Left colon (tissue), 2 donors: ENCODE data around the gene ZNF497. TPM values are rescaled to one million over a fixed set of nuclear protein-coding genes. Genes with fewer than 3 reads are reported as not detected.
"Not testable (repeated sequence)": the region's sequence is repeated elsewhere in the genome, so short reads cannot be mapped to it uniquely, and the experiment has no call there.

ENCODE experiments used
- ATAC-seq: fragments of 200-7000 bp; cut with Tn5 transposase; one replicate; pipeline ENCODE4 v1.9.1; 2020; ENCODE audit warnings: mild to moderate bottlenecking, moderate library complexity
- DNase-seq, 2 donors: peaks; one replicate each; pipeline ENCODE4 v3.0.0-alpha.2; 2020
- intact Hi-C, 2 donors: fragments of 100-400 bp; cut with DNase I in 1 of 2; cut with micrococcal nuclease in 1 of 2; formaldehyde crosslinking; loops; one replicate each; pipeline versions ENCODE4 v1.11.2 to v1.14.0; 2022; cut with DNase I, micrococcal nuclease
- total RNA-seq, 2 donors: library from RNA; stranded (reverse); fragmentation: NEBNext Ultra II Directional; extraction: Animal tissue kit (Norgen Biotek cat#: 25700); gene quantifications; one replicate each; pipeline ENCODE4 v1.2.1, GENCODE V29; 2021
- donor health status: DM: no; HTN: no; CAD: no.
- donor health status: DM: yes; HTN: yes; CAD: no.

The ZNF497 gene
- total RNA-seq, 2 donors from 2014 or later: 0.73 to 1.6 TPM

GRCh38 chr19:58330458-58330857 lies 32.1 kb downstream of the ZNF497 start:
- ATAC-seq (no peak), DNase-seq (no peak)
- intact Hi-C loops: no loop called here

GRCh38 chr19:58328999-58329398 lies 33.6 kb downstream of the ZNF497 start:
- DNase-seq (no peak), ATAC-seq (no peak)
- intact Hi-C loops: no loop called here

DNA sequence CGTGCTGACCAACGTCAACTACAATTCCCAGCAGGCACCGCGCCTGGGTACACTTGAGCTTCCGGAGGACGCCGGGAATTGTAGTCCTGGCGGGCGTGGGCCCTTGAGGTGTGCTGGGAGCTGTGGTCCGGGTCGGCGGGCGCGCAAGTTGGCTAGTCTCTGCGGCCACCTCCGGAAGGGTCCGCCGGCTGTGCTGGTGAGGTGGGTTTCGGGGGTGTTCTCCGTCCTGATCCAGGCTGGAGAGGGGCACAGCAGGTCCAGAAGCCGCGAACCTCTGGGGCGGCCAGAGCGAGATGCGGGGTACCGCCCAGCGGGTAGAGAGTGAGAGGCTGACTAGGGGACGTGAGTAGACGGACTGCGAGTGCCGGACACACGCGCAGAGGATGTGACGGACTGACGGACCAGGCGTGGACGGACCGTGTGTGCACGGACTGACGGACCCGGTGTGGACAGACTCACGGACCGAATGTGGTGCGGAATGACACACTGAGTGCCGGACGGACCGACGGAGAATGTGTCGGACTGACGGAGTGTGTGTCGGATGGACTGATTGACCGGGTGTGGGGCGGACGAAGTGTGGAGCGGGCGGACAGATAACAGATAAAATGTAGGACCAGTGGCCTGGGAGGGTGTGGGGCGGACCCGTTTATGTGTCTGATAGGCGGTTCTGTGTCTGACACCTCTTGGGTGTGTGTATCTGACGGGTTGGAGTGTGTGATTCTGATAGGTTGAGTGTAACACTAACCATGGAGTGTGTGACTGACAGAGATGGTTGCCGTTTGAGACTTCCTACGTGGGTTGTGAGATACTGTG lies 35.4 kb downstream of the ZNF497 start, which contains the start of gene ZSCAN22:
TSS of gene ZSCAN22 (plus strand) at position 81 of the 813 bp plus-strand sequence. CDS start 7,809 bp downstream, outside the sequence.
- peak; percentile 96 for ATAC-seq
- intact Hi-C loops: no loop called here
- DNase-seq: peak; percentile 97 to 99

DNA sequence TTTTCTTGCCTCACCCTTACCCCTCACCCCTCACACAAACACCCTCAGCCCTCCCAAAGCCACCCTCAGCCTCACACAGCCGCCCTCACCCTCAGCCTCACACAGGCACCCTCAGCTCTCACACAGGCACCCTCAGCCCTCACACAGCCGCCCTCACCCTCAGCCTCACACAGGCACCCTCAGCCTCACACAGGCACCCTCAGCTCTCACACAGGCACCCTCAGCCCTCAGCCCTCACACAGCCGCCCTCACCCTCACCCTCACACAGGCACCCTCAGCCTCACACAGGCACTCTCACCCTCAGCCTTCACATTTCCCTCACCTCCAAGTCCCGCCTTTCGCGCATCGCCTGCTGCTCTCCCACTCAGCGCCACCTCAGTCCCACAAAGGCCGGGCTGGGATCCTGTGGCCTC lies 36.0 kb downstream of the ZNF497 start:
- ATAC-seq (peak; percentile 19), DNase-seq (no peak)
- intact Hi-C loops: no loop called here

DNA sequence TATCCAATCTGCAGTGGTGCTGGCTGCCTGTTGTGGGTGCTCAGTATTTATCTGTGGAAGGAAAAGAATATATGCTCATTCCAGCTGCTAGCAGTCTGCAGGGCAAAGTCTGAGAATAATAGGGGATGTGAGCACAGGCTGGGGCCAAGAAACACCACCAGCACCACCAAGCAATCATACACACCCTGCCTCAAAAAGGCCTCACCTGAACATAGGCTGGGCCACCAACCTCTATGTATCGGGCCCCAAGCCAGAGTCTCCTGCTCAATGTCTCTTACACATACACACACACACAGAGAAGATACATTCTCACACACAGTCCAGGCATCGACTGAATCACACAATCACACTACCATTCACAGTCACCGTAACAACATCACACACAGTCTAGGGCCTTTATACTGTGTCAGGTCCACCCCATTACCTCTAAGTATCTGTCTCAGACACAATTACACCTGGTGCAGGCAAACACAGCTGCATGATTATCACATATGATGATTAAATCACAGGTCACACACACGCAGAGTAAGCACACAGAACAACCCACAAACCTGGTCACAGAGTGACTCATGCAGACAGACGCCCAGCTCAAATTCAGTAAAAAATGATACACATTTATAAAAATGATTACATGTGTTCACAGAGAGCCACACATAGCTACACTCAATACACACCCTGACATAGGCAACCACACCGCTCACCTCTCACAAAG lies 37.1 kb downstream of the ZNF497 start:
- ATAC-seq (no peak), DNase-seq (no peak)
- intact Hi-C loops: no loop called here

DNA sequence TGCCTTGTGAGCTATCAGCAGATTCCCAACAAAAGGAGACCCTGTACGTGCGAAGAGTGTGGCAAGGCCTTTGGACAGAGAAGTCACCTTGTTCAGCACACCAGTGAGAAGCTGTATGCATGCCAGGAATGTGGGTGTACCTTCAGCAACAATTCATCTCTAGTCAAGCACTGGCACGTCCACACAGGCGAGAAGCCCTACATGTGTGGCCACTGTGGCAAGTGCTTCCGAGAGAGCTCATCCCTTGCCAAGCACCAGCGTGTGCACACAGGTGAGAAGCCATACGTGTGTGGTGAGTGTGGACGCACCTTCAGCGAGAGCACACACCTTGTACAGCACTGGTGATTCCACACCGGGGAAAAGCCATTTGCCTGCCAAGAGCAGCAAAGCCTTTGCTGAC lies 43.3 kb downstream of the ZNF497 start:
- DNase-seq (no peak), ATAC-seq (no peak)
- intact Hi-C loops: no loop called here

DNA sequence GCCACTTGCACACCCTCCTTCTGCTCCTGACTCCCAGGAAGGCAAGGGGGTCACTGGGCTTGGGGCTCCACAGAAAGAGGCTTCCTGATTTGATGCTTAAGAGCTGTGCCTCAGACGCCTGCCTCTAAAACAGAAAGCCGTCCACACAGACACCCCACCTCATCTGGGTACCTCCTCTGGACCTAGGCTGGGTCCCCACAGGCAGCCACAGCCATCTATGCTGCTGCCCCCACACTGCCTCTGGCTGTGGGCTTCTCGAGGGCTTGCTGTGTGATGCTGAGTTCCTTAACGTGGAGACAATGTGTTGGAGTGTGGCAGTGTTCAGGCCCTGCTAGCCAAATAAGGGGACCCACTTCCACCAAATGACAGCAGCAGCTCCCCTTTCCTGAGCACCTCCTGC lies 44.3 kb downstream of the ZNF497 start:
- DNase-seq (no peak), ATAC-seq (no peak)
- intact Hi-C loops: no loop called here

DNA sequence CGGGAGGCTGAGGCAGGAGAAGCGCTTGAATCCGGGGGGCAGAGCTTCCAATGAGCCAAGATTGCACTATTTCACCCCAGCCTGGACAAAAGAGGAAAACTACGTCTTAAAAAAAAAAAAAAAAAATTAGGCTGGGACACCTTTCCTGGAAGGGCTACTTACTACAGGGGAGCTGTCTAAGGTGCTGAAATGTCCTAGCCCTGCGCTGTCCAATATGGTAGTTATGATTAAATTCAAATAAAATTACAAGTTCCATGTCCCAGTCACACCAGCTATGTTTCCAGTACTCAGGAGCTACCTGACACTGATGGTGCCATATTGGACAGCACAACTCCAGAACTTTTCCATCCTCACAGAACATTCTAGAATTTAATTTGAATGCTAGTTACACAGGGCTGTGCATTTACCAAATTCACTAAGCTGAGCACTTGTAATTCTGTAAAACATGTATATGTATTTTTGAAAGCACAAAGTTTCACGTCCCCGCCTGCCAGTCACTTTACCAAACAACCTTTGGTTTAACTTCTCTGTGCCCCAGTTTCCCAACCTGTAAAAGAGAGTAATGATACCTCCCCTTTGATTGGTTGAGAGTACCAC lies 45.0 kb downstream of the ZNF497 start:
- no peak for DNase-seq
- ATAC-seq: no peak
- intact Hi-C loops: no loop called here

- ATAC-seq (no peak), DNase-seq (no peak)
- intact Hi-C loops: no loop called here
Measured at GRCh38 chr19:58315580-58315979, 47.0 kb downstream of the ZNF497 start.

- DNase-seq (no peak), ATAC-seq (no peak)
- intact Hi-C loops: no loop called here
Measured at GRCh38 chr19:58311345-58311865, 51.1 kb downstream of the ZNF497 start.

DNA sequence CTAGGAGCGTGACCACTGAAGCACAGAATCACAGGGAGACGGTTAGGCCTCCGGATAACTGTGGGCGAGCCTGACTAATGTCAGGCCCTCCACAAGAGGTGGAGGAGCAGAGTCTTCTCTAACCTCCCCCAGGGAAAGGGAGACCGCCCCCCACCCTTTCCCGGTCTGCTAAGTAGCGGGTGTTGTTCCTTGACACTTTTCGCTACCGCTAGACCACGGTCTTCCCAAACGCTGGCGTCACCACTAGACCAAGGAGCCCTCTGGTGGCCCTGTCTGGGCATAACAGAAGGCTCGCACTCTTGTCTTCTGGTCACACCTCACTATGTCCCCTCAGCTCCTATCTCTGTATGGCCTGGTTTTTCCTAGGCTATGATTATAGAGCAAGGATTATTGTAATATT lies 51.9 kb downstream of the ZNF497 start:
- intact Hi-C loops, DNase-seq, ATAC-seq: not testable (repeated sequence)

- ATAC-seq: no peak
- DNase-seq: no peak
- intact Hi-C loops: no loop called here
Measured at GRCh38 chr19:58307736-58308135, 54.8 kb downstream of the ZNF497 start.

- intact Hi-C loops: no loop called here
- DNase-seq (peak in 1 of 2 donors; percentile 27), ATAC-seq (peak; percentile 52)
Measured at GRCh38 chr19:58305932-58306323, 56.6 kb downstream of the ZNF497 start.

- intact Hi-C loops: no loop called here
Measured at GRCh38 chr19:58305065-58305931, 57.3 kb downstream of the ZNF497 start, which contains the start of gene ERVK3-1. Gene ERVK3-1 (plus strand): TSS chr19:58305377. CDS start chr19:58312169, 6,792 bp downstream.

GRCh38 chr19:58304748-58305064 lies 57.8 kb downstream of the ZNF497 start:
- intact Hi-C loops: no loop called here
- ATAC-seq (peak; percentile 9), DNase-seq (no peak)

More at GRCh38 chr19:58305065-58305931, 57.3 kb downstream of the ZNF497 start, which contains the start of gene ERVK3-1:
- peak; percentile 98 for ATAC-seq
- DNase-seq: peak; percentile 95 to 97
